Fibroblast of skin of back (primary cell): ENCODE results near the gene EID3.
"Not testable (repeated sequence)": the region's sequence is repeated elsewhere in the genome, so short reads cannot be mapped to it uniquely, and the experiment has no call there.

ENCODE experiments used
- DNase-seq: peaks from one replicate; pipeline ENCODE4 v3.0.0-alpha.2; 2013

EID3 gene

GRCh38 chr12:104313568-104314241, 10.2 kb downstream of the EID3 start:
- no peak for DNase-seq

DNA sequence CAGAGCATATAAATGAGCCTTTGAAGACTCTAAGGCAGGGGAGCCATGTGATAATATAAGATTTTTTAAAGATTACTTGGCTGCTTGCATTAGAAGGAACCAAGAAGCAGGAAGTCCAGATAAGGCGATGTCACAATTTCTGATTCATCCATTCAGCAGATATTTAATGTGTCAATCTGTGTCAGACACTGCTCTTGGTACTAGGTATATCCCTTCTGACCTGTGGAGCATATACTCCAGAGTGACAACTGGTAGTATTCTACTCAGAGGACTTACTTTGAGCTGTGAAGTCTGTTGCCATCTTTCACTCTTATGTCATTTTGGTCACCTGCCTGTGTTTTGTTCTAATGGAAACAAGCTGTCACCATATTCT, 10.7 kb downstream of the EID3 start:
- no peak for DNase-seq

DNA sequence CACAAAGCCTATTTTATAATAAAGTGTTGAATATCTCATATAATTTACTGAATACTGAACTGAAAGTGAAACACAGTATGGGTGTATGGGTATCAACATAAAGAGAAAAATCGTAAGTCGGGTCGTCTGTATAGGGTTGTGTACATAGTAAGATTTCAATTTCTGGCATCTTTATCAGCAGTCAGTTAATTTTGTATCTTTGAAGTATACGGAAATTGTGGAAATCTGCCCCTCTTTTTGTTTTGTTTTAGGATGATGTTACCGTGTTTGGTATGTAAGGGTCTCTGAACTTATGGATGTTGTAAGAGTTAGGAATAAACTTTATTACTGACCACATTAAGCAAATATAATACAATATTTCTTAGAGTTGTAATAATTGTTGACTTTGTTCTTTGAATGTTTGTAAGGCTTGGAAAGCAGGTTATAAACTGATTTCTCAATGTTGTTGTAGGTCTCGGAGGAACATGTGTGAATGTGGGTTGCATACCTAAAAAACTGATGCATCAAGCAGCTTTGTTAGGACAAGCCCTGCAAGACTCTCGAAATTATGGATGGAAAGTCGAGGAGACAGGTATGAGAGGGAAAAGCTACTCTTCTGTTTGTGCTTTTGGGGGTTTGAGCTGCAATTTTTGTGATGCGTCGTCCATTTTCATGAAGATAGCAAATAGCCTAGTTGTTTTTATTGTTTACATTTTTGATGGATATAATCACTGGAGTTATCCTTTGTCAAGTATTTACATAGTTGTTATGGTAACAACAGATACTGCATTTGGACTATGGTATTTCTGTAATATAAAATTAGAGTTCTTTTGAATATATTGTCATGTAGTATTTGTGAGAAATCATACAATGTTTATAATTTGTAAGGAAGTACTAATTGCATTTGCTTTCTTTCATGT, 12.0 kb downstream of the EID3 start:
- no peak for DNase-seq

DNA sequence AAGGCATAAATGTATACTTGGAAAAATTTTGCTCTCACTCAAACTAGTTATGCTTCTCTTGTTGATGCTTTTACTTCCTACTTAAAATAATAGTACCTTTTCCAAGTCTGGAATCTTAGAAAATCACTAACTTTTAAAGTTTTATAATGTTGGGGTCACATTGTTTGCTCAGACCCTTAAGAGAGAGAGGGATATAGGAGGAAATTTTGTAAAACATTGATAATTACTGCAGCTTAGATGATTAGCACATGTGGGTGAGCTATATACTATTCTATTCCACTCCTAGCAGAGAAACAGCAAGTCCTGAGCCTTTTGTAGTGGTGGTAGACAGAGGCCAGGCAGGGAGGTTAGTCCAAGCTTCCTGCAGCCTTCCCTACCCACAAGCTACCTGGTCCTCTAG, 13.4 kb downstream of the EID3 start:
- DNase-seq: no peak

- DNase-seq: no peak
These were observed 14.1 kb downstream of the EID3 start for GRCh38 chr12:104317538-104318210.

DNA sequence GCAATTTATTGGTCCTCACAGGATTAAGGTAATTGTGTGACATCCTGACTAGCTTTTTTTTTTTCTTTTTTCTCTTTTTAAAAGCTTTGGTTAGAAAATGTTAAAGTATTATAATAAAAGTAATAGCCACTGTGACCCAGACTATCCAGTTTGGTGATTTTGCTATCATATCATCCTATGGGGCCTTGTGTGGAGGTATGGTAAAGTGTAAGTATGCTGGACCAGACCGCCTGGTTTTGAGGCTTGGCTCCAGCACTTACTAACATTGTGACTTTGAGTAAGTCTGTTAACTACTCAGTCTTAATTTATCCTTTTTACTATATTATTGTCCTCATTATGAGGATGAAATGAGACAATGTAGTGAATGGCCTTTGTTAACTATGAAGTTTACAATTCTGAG, 15.5 kb downstream of the EID3 start:
- DNase-seq: no peak

- no peak for DNase-seq
These were observed 16.5 kb downstream of the EID3 start for GRCh38 chr12:104319918-104320626.

GRCh38 chr12:104320627-104321024, 17.1 kb downstream of the EID3 start:
- DNase-seq: no peak

- no peak for DNase-seq
These were observed 18.4 kb downstream of the EID3 start for GRCh38 chr12:104321949-104322348.

DNA sequence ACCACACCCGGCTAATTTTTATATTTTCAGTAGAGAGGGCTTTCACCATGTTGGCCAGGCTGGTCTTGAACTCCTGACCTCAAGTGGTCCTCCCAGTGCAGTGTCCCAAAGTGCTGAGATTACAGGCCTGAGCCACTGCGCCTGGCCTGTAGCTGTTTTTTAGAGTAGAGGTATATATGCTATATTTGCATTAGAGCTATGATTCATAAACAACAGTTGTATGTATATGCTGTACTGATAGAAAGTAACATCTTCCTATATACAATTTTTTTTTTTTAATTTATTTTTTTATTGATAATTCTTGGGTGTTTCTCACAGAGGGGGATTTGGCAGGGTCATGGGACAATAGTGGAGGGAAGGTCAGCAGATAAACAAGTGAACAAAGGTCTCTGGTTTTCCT, 19.0 kb downstream of the EID3 start:
- DNase-seq: not testable (repeated sequence)

DNA sequence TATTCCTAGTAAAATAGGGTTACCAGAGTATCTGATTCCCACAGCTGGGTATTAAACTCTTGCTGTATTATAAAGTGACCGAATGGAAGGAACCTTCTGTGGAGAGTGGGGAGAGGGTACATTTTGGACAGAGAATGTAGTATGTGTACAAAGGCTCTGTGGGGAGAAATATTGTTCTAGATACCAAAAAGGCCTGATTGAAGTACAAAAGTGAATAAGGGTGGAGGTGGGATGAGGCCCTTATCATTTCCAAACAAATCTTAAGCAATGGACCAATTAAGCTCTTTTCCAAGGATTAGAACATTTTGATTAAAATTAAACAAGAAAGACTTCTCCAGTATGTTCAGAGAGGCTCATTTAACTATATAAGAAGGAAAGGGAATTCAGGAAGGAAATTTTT, 20.4 kb downstream of the EID3 start:
- DNase-seq: no peak

DNA sequence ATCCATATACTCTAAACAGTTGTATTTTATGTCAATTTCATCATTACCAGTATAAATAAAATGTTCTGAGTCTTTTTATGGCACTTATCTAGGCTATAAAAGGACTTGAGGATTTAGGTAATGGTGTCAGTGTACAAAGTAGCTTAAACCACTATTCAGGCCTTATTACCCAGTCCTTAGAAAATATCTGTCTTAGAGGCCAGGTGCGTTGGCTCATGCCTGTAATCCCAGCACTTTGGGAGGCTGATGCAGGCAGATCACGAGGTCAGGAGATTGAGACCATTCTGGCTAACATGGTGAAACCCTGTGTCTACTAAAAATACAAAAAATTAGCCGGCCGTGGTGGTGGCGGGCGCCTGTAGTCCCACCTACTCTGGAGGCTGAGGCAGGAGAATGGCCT, 24.7 kb downstream of the EID3 start:
- not testable (repeated sequence) for DNase-seq

- DNase-seq: no peak
These were observed 25.3 kb downstream of the EID3 start for GRCh38 chr12:104328790-104329189.

GRCh38 chr12:104329707-104330532, 26.4 kb downstream of the EID3 start:
- no peak for DNase-seq

GRCh38 chr12:104331376-104331775, 27.8 kb downstream of the EID3 start:
- no peak for DNase-seq

- not testable (repeated sequence) for DNase-seq
These were observed 28.7 kb downstream of the EID3 start for GRCh38 chr12:104332273-104332672.

DNA sequence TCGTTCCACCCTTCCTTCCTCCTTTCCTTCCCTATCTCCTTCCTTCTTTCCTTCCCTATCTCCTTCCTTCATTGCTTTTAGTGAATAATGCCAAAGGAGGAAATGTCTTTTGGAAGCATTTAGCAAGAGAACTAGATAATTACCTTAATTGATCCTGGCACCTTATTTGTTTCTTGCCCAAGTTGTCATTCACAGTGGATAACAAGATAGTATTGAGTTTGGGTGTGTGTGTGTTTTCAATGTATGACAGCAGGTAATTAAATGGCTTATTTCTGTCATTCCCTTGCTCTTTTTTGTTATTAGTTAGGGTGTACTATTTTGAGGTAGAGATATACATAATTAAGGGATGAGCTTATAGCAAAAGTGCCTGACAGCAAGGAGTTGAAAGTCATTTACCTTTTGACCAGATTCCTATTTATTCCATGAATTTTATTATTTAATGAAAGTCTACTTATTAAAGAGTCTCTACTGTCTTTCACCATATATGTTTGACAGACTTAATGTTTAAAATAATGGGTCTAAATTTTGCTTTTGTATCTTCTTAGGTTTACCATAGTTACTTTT, 30.2 kb downstream of the EID3 start:
- DNase-seq: no peak

GRCh38 chr12:104334581-104334980, 31.0 kb downstream of the EID3 start:
- no peak for DNase-seq

DNA sequence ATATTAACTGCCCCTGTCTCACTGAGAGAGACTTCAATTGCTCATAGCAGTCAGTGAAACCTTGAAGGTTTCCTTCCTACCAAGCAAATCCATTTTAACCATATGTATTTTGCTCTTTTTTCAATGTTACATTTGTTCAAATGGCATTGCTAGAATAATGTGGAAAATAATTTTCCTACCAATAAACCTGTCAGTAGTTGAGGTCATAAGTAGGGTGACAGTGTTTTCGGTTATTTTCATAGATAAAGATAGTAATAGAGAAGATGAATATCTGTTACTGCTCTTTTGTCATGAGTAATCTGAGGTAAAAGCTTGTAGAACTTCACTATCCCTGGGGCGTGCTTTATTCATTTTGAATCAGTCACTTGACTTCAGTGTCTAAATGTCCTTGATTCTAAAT, 32.6 kb downstream of the EID3 start:
- DNase-seq: no peak

DNA sequence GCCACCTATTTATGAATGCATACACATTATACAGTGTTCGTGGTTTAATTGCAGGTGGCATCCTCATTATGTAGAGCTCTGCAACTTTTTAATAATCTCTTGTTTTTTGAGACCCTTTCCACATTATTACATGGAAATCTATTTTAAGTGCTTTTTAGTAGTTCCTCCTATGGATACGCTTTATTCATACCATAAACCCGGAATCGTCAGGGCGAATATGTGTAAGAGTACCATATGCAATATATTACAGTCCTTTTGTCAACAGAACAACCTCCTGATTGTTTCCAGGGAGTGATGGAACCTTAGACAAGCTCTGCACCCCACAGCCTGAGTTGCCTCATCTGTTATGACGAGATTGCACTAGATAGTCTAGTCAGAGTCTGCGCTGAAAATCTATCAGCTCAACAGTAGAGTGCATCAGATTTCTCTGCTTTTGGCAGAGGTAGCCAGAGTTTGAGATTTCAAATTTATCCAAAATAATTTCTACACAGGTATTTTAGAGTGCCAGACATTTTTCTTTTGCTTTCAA, 33.6 kb downstream of the EID3 start:
- DNase-seq: no peak

- DNase-seq: no peak
These were observed 36.1 kb downstream of the EID3 start for GRCh38 chr12:104339663-104340062.
